ENCODE measurements around the gene SPART.

The SPART gene, protein sequence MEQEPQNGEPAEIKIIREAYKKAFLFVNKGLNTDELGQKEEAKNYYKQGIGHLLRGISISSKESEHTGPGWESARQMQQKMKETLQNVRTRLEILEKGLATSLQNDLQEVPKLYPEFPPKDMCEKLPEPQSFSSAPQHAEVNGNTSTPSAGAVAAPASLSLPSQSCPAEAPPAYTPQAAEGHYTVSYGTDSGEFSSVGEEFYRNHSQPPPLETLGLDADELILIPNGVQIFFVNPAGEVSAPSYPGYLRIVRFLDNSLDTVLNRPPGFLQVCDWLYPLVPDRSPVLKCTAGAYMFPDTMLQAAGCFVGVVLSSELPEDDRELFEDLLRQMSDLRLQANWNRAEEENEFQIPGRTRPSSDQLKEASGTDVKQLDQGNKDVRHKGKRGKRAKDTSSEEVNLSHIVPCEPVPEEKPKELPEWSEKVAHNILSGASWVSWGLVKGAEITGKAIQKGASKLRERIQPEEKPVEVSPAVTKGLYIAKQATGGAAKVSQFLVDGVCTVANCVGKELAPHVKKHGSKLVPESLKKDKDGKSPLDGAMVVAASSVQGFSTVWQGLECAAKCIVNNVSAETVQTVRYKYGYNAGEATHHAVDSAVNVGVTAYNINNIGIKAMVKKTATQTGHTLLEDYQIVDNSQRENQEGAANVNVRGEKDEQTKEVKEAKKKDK

DNA sequence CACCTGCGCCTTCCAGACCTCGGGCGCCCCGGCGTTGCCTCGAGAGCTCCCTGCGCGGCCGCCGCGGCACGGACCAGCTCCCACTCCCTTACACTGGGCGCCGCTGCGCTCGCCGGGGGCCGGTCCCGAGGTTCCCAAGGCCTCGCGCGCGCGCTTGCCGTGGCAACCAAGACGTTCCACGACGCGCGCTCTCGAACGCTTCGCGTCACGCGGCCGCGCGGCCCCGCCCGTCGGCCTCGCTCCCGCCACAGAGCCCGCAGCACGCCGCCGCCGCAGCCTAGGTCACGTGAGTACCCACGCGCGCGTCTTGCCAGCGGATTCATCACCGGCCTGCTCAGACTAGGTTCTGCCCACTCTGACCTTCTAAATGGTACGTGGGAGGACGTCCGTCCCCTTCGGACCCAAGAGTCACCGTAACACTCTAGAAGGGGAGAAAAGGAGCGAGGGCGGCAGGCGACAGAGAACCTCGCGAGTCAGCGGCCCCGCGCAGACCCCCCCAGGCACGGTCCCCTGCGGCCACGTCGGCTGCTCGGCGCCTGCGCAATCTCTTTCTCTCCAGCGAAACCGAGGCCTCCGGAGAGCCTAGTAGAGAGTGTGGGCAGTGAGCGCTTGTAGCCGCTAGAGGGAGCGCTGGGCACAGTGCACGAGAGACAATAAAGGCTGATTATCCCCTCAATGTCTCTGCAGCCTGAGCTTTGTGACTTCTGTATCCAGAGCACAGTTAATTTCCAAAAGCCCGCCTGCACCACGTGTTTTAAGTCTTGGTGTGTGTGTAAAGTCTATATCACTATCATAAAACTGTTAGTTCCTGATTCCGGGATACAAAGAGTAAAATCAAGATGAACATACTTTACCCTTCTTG, at the start of gene SPART:
Gene SPART (minus strand): TSS at position 173 of the 862 bp plus-strand sequence. CDS start 10,564 bp downstream, outside the sequence.
- peak; percentile 49 for DNase-seq

DNA sequence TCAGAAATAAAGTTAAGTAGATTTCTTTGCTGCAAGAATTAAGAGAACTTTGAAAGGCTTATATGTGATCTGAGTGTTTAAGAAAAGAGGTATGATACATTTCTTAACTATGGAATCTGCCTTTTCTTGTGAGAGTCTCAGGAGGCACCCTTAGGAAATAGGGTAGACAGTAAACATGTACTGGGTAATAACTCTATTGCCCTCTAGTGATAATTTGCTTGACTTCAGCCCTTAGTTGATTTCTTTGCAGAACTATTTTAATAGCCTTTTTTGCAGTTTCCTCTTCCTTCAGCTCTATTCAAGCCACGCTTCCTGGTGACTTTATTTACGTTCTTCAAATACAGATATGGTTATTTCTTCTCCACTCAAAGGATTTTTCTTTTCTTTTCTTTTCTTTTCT, 49.1 kb upstream of the SPART start:
- DNase-seq, result no peak

DNA sequence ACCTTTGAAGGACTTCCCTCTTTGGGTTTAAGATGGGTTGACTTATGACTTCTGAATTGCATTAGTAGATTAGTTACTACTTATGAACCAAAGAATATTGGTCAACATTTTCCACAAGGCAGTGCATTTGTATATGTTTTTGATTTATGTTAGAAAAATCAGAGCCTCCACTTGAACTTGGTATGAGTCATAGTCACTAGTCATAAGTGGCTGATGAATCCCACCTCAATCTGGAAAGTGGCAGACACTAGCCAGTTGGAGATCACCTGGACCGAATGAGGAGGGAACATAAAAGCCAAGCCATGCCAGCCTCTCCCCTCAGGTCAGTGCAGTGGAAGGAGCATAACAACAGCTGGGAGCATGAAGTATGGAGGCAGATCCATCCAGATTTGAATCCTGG, 39.3 kb upstream of the SPART start:
- no peak for DNase-seq

DNA sequence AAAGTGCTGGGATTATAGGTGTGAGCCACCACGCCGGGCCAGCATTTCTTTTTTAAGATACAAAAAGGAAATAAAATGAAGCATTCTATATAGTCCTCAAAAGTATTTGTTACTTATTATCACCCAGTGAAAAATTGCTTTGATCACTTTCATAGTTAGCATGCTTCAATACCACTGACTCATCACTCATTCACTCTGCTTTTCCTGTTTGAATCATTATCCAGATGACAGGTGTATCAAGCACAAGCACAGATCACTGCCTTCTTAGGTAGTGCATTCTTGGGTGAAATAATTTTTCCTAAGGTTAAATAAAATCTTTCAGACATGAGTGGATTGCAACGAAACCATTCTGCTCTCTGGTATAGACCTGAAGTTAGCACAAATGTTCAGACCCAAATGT, 35.8 kb upstream of the SPART start:
- no peak for DNase-seq

DNA sequence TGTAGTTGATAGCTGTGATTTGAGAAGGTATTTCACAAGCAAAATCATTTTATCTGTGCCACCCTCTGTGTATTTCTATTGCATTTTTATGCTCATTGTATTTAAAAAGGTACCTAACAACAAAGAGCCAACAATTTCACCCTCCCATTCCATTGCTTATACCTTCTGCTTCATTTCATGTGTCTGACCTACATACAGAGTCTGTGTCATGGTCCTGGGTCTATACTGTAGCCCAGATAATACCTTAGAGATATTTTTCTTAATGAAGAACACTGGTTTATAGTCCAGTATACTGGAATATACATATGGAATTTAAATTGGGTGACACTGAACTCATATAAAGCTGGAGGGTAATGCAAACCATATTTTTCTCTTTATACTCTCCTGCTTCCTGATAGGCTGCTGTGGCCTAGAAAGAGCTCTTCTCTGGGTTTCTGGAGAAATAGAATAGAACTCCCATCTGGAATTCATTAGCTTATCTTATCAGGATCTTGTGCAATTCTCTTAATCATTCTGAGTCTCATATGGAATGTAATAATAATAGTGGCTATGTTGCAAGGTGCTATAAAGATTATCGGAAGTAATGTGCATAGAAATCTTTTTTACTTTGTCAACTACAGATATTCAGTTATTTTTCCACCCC, 31.8 kb upstream of the SPART start:
- DNase-seq, result no peak

DNA sequence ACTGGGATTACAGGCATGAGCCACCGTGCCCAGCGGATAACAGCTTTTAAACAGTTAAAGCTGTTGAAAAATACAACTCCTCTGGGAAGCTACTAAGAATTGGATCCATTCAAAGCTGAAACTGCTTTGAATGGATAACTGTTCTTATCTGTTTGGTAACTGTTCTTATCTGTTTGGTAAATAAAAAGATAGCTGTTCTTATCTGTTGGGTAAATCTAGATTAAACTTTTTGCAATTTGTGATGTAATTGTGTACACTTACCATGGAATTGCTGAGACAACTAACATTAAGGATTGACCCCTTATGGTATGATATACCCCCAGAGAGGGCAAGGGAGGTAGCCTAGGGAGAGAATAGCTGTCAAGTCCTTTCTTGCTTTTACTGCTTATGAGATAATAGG, 27.9 kb upstream of the SPART start:
- DNase-seq, result no peak

DNA sequence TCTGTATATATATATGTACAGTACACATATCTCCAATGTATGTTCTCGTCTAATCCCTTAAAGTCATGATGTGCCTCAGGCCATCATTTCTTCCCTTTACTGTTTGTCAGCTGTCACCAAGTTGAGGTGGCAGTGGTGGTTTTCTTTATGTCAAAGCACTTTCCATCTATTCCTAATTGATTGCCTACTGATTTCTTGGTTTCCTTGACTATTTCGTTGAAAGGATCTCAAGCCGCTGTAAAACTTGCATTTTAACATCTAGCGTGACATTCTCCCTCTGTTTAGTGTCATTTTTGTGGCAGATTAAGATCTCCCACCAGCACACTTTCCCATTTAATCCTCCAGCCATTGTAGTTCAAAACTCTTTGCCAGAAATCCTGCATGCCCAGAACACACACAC, 25.0 kb upstream of the SPART start:
- no peak for DNase-seq

DNA sequence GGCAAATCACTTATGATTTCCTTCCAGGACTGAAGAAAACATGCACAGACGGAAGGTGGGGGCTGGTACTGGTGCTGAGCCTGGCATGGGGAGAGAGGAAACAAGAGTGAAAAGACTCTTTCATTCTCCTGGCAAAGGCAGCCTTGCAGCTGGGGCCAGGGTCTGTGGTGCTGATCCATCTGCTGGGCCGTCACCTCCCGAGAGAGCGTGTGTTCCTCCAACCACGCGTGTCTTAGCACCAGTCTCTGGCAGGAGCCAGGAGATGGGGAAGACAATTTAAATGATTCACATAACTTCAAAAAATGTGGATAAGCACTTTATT, 23.9 kb upstream of the SPART start:
- no peak for DNase-seq

DNA sequence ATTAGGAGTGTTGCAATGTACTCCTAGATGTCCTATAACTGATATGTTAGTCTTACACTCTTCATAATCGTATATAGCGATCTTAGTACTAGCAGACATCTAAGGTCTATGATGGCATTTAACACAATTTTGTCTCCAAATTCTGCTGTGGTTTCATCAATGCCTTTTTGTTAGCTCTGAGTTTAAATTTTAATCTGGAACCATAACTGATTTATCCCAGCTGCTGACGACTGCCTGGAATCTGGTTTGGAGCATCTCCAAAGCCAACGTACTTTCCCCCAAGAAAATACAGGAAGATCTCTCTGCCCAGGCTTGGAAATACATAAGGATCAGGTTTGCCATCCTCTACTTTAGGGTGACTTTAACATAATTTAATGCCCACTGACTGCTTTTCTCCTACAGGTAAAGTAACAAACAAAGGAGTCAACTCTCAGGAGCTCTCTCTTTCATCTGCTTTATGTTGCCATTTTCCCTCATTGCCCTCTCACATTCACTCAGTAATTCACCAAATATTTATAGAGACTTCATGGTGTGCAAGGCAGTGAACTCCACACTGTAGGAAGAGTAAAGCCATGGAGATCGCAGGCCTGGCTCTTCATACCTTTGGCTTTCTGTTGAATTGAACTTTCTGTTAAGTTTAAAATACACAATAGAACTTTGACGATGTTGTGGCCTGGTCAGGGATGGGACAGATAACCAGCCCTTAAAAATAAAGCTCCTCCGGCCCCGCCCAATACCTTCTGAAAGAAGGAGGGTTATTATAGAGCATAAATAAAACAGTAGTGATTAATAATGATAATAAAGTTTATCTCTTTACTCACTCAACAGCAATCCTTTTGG, 23.3 kb upstream of the SPART start:
- DNase-seq, result no peak

DNA sequence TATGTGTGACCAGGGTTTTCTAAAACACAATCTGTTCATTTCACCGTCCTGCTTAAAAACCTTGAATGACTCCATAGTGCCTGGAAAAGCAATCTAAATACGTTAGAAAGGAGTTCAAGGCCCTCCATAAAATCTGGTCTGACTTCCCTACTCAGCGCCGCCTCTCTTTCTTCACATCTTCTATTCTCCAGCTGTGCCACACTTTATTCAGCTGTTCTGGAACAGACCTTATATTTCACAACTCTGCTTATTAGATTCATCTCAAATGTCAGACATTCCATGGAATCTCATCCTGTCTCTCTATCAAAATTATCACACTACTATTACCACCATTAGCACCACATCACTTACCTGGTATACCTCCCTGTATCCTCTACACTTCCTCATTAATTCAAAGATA, 19.8 kb upstream of the SPART start:
- no peak for DNase-seq

DNA sequence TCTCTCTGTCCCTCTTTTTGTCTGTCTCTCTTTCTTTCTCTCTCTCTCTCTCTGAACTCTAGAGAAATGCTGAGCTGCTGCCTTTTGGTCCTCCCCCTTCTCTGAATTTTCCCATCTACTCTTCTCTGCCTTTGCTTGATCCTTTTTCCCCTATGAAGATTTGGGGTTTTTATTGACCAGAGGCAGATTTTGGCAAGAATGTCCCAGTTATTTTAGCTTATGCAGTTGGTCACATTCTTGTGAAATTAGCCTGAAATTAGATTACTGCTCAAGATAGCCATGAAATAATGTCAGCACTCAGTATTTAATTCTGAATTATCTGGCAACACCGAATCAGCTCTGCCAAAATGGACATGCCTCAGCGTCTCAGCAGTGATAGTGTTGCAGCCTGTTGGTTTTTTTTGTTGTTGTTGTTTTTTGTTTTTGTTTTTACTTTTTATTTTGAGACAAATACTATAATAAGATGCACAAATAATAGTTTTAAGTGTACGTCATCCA, 17.2 kb upstream of the SPART start:
- DNase-seq, result no peak

DNA sequence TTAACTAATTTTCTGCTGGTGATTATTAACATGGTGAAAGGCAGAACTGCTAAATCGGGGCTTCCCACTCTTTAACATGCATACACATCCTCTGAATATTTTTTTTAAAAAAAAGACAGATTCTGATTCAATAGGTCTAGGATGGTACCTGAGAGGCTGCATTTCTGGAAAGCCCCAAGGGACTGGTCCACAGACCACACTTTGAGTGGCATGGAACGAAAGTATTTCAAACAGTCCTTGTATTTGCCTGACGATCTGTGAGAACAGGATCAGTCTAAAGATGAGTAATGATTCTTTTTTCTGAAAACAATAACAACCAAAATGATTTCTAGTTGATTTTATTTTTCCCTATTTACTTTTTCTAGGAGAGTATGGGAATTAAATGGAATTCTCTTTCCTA, 16.7 kb upstream of the SPART start:
- DNase-seq, result no peak

DNA sequence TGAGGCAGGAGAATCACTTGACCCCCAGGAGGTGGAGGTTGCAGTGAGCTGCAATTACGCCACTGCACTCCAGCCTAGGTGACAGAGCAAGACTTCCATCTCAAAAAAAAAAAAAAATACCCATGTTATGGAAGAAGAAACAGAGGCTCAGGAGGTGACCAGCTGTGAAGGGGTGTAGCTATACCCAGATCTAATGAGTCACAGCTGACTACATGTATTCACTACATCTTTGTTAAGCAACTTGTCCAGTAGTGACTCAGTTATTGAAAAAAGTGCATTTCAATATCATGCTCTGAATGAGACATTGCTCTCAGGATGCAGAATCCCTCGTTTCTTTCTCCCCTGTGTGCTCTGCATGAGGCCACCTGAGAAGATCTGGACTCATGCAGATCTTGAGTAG, 16.1 kb upstream of the SPART start:
- DNase-seq, result no peak

DNA sequence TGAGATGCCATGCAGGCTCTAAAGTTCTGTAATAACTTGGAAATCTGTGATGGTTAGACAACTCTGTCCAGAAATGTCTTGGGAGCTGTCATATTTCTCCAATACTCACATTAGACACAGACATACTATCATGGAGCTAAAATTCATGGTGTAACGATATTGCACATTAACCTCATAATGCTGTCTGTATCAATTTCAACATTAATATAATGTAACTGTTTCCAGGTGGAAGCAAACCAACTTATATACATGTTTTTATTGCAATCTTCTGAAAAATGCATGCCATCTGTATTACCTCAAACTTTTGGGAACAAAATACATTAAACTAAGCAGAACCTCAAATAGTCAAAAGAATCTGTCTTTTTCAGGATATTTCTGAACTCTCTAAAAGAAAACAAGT, 14.7 kb upstream of the SPART start:
- no peak for DNase-seq

DNA sequence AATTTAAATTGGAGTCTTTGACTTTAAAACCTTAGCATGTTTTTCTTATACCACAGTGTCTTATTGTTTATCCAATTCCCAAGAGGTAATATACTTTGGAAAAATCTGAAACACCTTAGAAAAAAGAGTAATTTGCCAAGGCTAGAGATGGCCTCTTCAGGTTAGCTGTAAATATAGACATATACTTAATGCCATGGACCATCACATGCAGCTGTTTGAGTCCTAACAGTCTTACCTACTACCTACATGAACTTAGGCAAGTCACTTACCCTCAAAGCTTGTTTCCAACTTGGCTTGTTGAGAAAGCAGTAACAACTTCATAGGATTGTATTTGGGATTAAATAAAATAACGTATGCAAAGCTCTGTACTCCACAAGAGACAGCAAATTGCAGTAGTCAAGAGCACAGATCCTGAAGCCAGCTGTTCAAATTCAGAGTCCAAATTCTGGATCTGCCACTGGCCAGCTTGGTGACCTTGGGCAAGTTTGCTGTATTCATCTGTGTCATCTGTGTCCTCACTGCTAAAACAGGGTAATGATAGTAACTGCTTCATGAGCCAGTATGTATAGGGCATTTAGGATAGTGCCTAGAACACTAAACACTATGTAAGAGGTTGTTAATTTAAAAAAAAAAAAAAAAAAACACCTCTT, 13.2 kb upstream of the SPART start:
- DNase-seq, result no peak

DNA sequence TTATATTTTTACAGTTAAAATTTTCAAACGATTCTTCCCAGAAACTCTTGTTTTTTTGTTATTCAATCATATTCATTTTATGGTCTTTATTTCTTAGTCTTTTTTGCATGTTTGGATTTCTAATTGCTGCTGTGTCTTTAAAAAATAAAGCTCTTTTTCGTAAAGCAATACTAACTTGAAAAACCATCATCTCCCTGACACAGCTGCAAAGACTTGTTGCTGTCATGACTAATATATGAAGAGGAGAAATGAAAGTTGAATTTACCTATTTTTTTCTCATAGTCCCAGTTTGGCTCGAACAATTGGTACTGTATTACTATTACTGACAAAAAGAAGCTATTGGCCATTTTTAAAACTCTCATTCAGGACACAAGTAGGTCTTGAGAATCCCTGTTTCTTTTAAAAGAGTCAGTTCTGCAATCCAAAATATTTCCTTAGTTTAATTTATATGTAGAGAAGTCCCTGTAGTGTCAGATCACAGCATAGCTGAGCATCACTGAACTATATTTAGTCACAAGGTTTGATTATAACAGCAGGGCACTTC, 12.1 kb upstream of the SPART start:
- no peak for DNase-seq

DNA sequence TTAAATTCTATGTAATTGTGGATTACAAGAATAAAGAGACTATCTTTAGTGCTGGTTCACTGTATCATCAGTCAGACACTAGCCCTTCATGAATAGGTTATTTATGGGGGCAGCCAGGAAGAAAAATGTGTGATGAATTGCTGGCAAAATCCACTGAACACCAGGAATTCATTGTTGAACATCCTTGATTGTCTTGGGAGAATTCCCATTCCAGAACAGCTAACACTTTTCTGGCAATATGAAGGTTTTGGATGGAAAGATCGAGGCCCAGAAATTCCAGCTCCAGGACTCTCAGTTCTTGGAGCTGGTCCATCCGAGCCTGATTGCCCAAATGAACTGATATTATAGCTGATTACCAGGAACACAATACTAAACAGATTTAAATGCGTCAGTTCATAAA, 11.5 kb upstream of the SPART start:
- DNase-seq, result no peak

DNA sequence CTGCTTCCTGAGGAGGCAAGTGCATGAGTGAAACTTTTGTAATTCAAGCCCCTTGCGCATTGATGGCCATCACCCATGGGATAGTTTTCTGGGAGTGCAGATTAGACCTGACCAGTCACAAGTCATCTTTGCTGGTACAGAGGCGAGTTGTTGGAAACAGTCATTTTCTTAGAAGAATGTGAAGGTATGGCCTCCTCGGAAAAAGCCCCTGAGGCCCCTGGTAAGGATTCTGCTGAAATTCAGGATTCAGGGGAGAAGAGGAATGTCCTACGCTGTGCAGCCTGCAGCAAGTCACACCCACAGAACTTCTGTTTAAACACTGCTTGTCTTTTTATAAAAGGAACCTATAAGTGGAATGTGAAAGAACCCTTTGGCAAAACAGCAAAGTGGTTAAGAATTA, 11.0 kb upstream of the SPART start:
- no peak for DNase-seq

DNA sequence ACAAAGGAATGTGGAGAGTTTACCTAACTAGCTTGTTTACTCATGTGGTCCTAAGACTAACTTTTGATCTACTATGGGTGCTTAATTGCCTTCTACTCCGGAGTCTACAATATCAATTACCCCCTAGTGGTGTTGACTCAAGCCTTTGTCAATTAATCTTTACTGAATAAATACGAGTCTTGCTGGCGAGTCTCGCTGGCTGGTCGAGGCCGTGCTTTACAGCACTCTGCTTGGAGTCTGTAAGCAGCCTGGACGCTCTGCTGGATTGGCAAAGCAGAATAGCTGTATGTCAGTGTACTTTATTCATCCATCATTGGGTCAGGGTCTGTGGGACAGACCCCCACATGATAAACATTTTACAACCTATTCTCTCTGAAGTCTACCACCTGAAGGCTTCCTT, 9.9 kb upstream of the SPART start:
- DNase-seq, result no peak

DNA sequence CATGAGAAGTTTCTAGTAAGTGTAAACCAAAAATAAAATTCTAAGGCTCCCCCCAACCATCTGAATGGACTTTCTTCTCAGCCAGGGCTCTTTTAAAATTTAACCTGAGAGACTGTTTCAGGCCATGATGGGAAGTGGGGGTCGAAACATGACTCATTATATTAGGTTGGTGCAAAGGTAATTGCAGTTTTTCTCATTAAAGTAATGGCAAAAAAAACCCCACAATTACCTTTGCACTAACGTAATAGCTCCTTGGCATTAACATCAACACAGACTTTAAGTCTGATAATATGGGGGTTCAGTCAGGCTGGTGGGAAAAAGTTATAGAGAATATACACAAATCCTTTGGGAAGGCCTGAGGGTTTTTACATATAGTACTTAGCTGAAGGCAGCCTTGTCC, 9.4 kb upstream of the SPART start:
- DNase-seq, result no peak

DNA sequence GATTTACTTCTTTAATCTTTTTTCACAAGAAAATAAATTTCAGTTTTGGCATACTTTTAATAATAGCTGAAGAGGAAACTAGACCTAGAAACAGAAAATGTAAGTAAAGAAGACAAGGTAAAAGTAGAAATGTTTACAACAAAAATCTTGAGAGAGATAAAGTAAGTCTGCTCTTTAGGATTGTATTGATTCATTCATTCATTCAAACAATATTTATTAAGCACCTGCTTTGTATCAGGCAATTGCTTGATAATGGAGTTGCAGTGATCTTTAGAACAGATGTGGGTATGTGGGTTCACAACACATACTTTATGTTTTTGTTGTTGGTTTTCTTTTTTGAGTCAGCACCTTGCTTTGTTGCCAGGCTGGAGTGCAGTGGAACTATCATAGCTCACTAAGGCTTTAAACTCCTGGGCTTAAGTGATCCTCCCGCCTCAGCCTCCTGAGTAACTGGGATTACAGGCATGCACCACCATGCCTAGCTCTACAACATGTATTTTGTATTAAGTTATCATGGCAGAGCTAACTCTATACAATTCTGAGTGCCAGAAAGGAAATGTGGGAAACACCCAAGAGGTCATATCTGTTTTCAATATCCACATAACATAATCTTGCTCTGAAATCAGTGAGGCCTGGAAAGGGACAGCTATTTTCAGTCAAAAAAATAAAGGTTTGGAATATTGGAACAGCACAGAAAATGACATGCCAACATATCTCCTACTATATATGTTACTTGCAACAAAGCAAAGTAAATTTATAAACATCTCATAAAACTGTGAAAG, 8.8 kb upstream of the SPART start:
- no peak for DNase-seq
